HG03342 (cell line): Measurements from ENCODE around the gene PRRC2B.
"Not testable (repeated sequence)": the region's sequence is repeated elsewhere in the genome, so short reads cannot be mapped to it uniquely, and the experiment has no call there.

ENCODE experiments used
- ATAC-seq: cut with Tn5 transposase; IDR thresholded peaks from one replicate; pipeline ENCODE4 v1.9.1; 2021; ENCODE audit warnings: mild to moderate bottlenecking, moderate library complexity; ENCODE audit not compliant: unreplicated experiment

The PRRC2B gene

GRCh38 chr9:131385296-131385695 is 8.6 kb upstream of the PRRC2B start:
- ATAC-seq, result no peak

GRCh38 chr9:131386281-131386680 is 7.6 kb upstream of the PRRC2B start:
- ATAC-seq, result no peak

- no peak for ATAC-seq
These were observed 6.5 kb upstream of the PRRC2B start for GRCh38 chr9:131387394-131387793.

GRCh38 chr9:131391020-131391419 is 2.9 kb upstream of the PRRC2B start:
- ATAC-seq, result no peak

- no peak for ATAC-seq
These were observed 2.4 kb upstream of the PRRC2B start for GRCh38 chr9:131391504-131391903.

GRCh38 chr9:131394464-131395156 is 724 bp downstream of the PRRC2B start:
- peak; percentile 31 for ATAC-seq

- no peak for ATAC-seq
These were observed 1.5 kb downstream of the PRRC2B start for GRCh38 chr9:131395157-131396098.

- ATAC-seq, result not testable (repeated sequence)
These were observed 2.2 kb downstream of the PRRC2B start for GRCh38 chr9:131396099-131396479.

- ATAC-seq, result no peak
These were observed 2.7 kb downstream of the PRRC2B start for GRCh38 chr9:131396626-131397025.

- ATAC-seq, result no peak
These were observed 3.4 kb downstream of the PRRC2B start for GRCh38 chr9:131397100-131397790.

- ATAC-seq, result no peak
These were observed 4.3 kb downstream of the PRRC2B start for GRCh38 chr9:131398204-131398603.

GRCh38 chr9:131399972-131400371 is 6.1 kb downstream of the PRRC2B start:
- no peak for ATAC-seq

- no peak for ATAC-seq
These were observed 6.7 kb downstream of the PRRC2B start for GRCh38 chr9:131400627-131401026.

- no peak for ATAC-seq
These were observed 8.2 kb downstream of the PRRC2B start for GRCh38 chr9:131402073-131402472.

- no peak for ATAC-seq
These were observed 9.0 kb downstream of the PRRC2B start for GRCh38 chr9:131402738-131403492.

- ATAC-seq, result no peak
These were observed 9.5 kb downstream of the PRRC2B start for GRCh38 chr9:131403493-131403773.

- ATAC-seq, result no peak
These were observed 10.7 kb downstream of the PRRC2B start for GRCh38 chr9:131404581-131404980.

GRCh38 chr9:131404987-131405386 is 11.1 kb downstream of the PRRC2B start:
- no peak for ATAC-seq

GRCh38 chr9:131405428-131405827 is 11.5 kb downstream of the PRRC2B start:
- ATAC-seq, result no peak

- ATAC-seq, result no peak
These were observed 12.1 kb downstream of the PRRC2B start for GRCh38 chr9:131405858-131406537.
